ENCODE measurements around the gene PTPRG.

The PTPRG gene

GRCh38 chr3:62335196-62335595, 773.8 kb downstream of the PTPRG start:
- H3K36me3 ChIP-seq (ENCODE audit: control insufficient read depth, low read length): no peaks in the 10 kb centered on the region
- H3K4me3 ChIP-seq (ENCODE audit: low read length): no peak overlapping the region
- no peak overlapping the region for H3K4me2 ChIP-seq (ENCODE audit: low read length)
- no peaks in the 10 kb centered on the region for H4K20me1 ChIP-seq (ENCODE audit: control insufficient read depth, insufficient read depth, low read depth, low read length)
- TF ChIP-seq, protein P1, sequence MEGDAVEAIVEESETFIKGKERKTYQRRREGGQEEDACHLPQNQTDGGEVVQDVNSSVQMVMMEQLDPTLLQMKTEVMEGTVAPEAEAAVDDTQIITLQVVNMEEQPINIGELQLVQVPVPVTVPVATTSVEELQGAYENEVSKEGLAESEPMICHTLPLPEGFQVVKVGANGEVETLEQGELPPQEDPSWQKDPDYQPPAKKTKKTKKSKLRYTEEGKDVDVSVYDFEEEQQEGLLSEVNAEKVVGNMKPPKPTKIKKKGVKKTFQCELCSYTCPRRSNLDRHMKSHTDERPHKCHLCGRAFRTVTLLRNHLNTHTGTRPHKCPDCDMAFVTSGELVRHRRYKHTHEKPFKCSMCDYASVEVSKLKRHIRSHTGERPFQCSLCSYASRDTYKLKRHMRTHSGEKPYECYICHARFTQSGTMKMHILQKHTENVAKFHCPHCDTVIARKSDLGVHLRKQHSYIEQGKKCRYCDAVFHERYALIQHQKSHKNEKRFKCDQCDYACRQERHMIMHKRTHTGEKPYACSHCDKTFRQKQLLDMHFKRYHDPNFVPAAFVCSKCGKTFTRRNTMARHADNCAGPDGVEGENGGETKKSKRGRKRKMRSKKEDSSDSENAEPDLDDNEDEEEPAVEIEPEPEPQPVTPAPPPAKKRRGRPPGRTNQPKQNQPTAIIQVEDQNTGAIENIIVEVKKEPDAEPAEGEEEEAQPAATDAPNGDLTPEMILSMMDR (IDR thresholded peaks at IDR 0.05; ENCODE audit: low read depth, low read length, poor library complexity, severe bottlenecking): no peak
- no peak for TF ChIP-seq EZH2phosphoT487 (IDR thresholded peaks at IDR 0.05; ENCODE audit: borderline replicate concordance, low read length)
- H3K9me2 ChIP-seq (replicated peaks; ENCODE audit: control insufficient read depth, low read length): no peaks in the 10 kb centered on the region
- no peaks in the 10 kb centered on the region for H3F3A ChIP-seq (ENCODE audit: control insufficient read depth, insufficient read depth)
- peaks cover 23% of the 10 kb centered on the region for H3K27me3 ChIP-seq (ENCODE audit: control insufficient read depth, low read length)
- H3K27ac ChIP-seq (ENCODE audit: low read depth, low read length): no peak overlapping the region
- H3K79me2 ChIP-seq (ENCODE audit: control insufficient read depth, low read length): no peaks in the 10 kb centered on the region
- H3K4me1 ChIP-seq (ENCODE audit: control insufficient read depth, low read length): no peaks in the 10 kb centered on the region
- H3K9me3 ChIP-seq (ENCODE audit: control insufficient read depth, insufficient read depth, low read length): no peaks in the 10 kb centered on the region

GRCh38 chr3:62343755-62344154, 782.4 kb downstream of the PTPRG start:
- TF ChIP-seq, protein P1 (IDR thresholded peaks at IDR 0.05; ENCODE audit: low read depth, low read length, poor library complexity, severe bottlenecking): no peak
- no peak for TF ChIP-seq EZH2phosphoT487 (IDR thresholded peaks at IDR 0.05; ENCODE audit: borderline replicate concordance, low read length)
- H3K36me3 ChIP-seq (ENCODE audit: control insufficient read depth, low read length): no peaks in the 10 kb centered on the region
- no peaks in the 10 kb centered on the region for H3K9me2 ChIP-seq (replicated peaks; ENCODE audit: control insufficient read depth, low read length)
- no peaks in the 10 kb centered on the region for H3F3A ChIP-seq (ENCODE audit: control insufficient read depth, insufficient read depth)
- no peak overlapping the region for H3K27ac ChIP-seq (ENCODE audit: low read depth, low read length)
- no peaks in the 10 kb centered on the region for H3K4me1 ChIP-seq (ENCODE audit: control insufficient read depth, low read length)
- no peak overlapping the region for H3K4me2 ChIP-seq (ENCODE audit: low read length)
- no peaks in the 10 kb centered on the region; the same call in 1 of the 2 replicates for H3K27me3 ChIP-seq (ENCODE audit: control insufficient read depth, low read length)
- no peaks in the 10 kb centered on the region for H4K20me1 ChIP-seq (ENCODE audit: control insufficient read depth, insufficient read depth, low read depth, low read length)
- H3K4me3 ChIP-seq (ENCODE audit: low read length): no peak overlapping the region
- H3K79me2 ChIP-seq (ENCODE audit: control insufficient read depth, low read length): no peaks in the 10 kb centered on the region
- no peaks in the 10 kb centered on the region for H3K9me3 ChIP-seq (ENCODE audit: control insufficient read depth, insufficient read depth, low read length)

Measured in DOHH2 (cell line).